ENCODE measurements around the gene AGR2.

Gene AGR2

DNA sequence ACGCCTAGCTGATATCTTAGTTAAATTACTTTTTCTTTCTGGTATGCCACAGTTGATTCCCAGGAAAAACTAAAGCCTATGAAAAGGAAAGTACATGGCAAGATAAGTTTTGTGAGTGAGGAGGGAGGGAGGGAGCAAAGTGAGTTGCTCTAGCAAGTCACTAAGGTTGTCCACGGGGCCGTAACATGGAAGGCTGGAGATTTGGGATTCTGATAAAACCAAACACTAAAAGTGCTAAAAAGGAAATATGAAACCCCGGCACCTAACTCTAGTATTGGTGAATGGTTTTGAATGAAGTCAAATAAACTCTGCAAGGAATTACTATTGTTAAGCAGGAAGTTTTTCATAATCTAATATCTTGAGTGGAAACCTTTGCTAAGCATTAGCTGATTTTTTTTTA lies 1.7 kb downstream of the AGR2 start:
- Histone ChIP-seq H3K27me3 (ENCODE audit: control insufficient read depth in 3 of 3, insufficient read depth in 3 of 3, low read depth in 1 of 3, low read length in 3 of 3) (no peaks in the 10 kb centered on the region), H3K4me1 (ENCODE audit: control insufficient read depth in 2 of 2, insufficient read depth in 1 of 2, low read depth in 1 of 2, low read length in 2 of 2) (no peaks in the 10 kb centered on the region), H2BK5ac (ENCODE audit: low read length) (no peak overlapping the region), H3K23ac (ENCODE audit: low read depth, low read length, poor library complexity) (no peak overlapping the region), H3K27ac (replicated peaks; ENCODE audit: low read length) (no peak overlapping the region), H3K14ac (ENCODE audit: low read length) (no peak overlapping the region), H3K9ac (ENCODE audit: low read depth, low read length, poor library complexity) (no peak overlapping the region), H3K36me3 (replicated peaks in 1 of 2; ENCODE audit: control insufficient read depth in 2 of 2, insufficient read depth in 2 of 2, low read length in 2 of 2) (no peaks in the 10 kb centered on the region), H2AK5ac (ENCODE audit: low read depth, low read length) (no peak overlapping the region), H3K4ac (ENCODE audit: low read length) (no peak overlapping the region), H4K8ac (ENCODE audit: low read depth, low read length) (no peak overlapping the region), H4K91ac (ENCODE audit: low read depth, low read length, poor library complexity) (no peak overlapping the region), H3K79me1 (ENCODE audit: low read depth, low read length) (no peaks in the 10 kb centered on the region), H2BK120ac (ENCODE audit: low read depth, low read length) (no peak overlapping the region), H2AFZ (ENCODE audit: low read length) (no peak overlapping the region), H3K4me3 (ENCODE audit: low read length in 2 of 2) (no peak overlapping the region), H3K18ac (ENCODE audit: low read length) (no peak overlapping the region), H2BK15ac (ENCODE audit: low read length) (no peak overlapping the region), H3K9me3 (replicated peaks in 1 of 2; ENCODE audit: control insufficient read depth in 2 of 2, insufficient read depth in 1 of 2, low read depth in 1 of 2, low read length in 2 of 2) (no peaks in the 10 kb centered on the region), H2BK12ac (ENCODE audit: low read length) (no peak overlapping the region), H3K4me2 (ENCODE audit: insufficient read depth, low read length, poor library complexity, severe bottlenecking) (no peak overlapping the region)
- no peak for DNase-seq (ENCODE audit: low spot score)
- WGBS, 2 donors (ENCODE audit: extremely low coverage in 2 of 2, insufficient read length in 2 of 2, insufficient replicate concordance in 1 of 2) = no CpG with 5 or more reads among the region's 4 CpGs

- Histone ChIP-seq H3K23ac (ENCODE audit: low read depth, low read length, poor library complexity) (no peak overlapping the region), H3K14ac (ENCODE audit: low read length) (no peak overlapping the region), H2BK15ac (ENCODE audit: low read length) (no peak overlapping the region), H2BK120ac (ENCODE audit: low read depth, low read length) (no peak overlapping the region), H3K4me1 (ENCODE audit: control insufficient read depth in 2 of 2, insufficient read depth in 1 of 2, low read depth in 1 of 2, low read length in 2 of 2) (no peaks in the 10 kb centered on the region), H2BK5ac (ENCODE audit: low read length) (no peak overlapping the region), H4K91ac (ENCODE audit: low read depth, low read length, poor library complexity) (no peak overlapping the region), H2BK12ac (ENCODE audit: low read length) (no peak overlapping the region), H3K79me1 (ENCODE audit: low read depth, low read length) (no peaks in the 10 kb centered on the region), H3K36me3 (replicated peaks in 1 of 2; ENCODE audit: control insufficient read depth in 2 of 2, insufficient read depth in 2 of 2, low read length in 2 of 2) (no peaks in the 10 kb centered on the region), H3K4me2 (ENCODE audit: insufficient read depth, low read length, poor library complexity, severe bottlenecking) (no peak overlapping the region), H2AFZ (ENCODE audit: low read length) (no peak overlapping the region), H3K27me3 (ENCODE audit: control insufficient read depth in 3 of 3, insufficient read depth in 3 of 3, low read depth in 1 of 3, low read length in 3 of 3) (no peaks in the 10 kb centered on the region), H3K9me3 (replicated peaks in 1 of 2; ENCODE audit: control insufficient read depth in 2 of 2, insufficient read depth in 1 of 2, low read depth in 1 of 2, low read length in 2 of 2) (no peaks in the 10 kb centered on the region), H3K18ac (ENCODE audit: low read length) (no peak overlapping the region), H3K4me3 (ENCODE audit: low read length in 2 of 2) (no peak overlapping the region), H2AK5ac (ENCODE audit: low read depth, low read length) (no peak overlapping the region), H3K4ac (ENCODE audit: low read length) (no peak overlapping the region), H3K27ac (replicated peaks; ENCODE audit: low read length) (no peak overlapping the region), H3K9ac (ENCODE audit: low read depth, low read length, poor library complexity) (no peak overlapping the region), H4K8ac (ENCODE audit: low read depth, low read length) (no peak overlapping the region)
- WGBS, 2 donors (ENCODE audit: extremely low coverage in 2 of 2, insufficient read length in 2 of 2, insufficient replicate concordance in 1 of 2) = no CpG with 5 or more reads among the region's 4 CpGs
- no peak for DNase-seq (ENCODE audit: low spot score)
These were observed 3.2 kb downstream of the AGR2 start for GRCh38 chr7:16801579-16801978.

- no peak overlapping the region for H2BK120ac ChIP-seq (ENCODE audit: low read depth, low read length)
- H3K36me3 ChIP-seq (replicated peaks in 1 of 2; ENCODE audit: control insufficient read depth in 2 of 2, insufficient read depth in 2 of 2, low read length in 2 of 2) = no peaks in the 10 kb centered on the region
- H3K18ac ChIP-seq (ENCODE audit: low read length) = no peak overlapping the region
- no peak overlapping the region for H3K27ac ChIP-seq (replicated peaks; ENCODE audit: low read length)
- H2AFZ ChIP-seq (ENCODE audit: low read length) = no peak overlapping the region
- no peak overlapping the region for H4K91ac ChIP-seq (ENCODE audit: low read depth, low read length, poor library complexity)
- H3K4me3 ChIP-seq (ENCODE audit: low read length in 2 of 2) = no peak overlapping the region
- no peaks in the 10 kb centered on the region for H3K27me3 ChIP-seq (ENCODE audit: control insufficient read depth in 3 of 3, insufficient read depth in 3 of 3, low read depth in 1 of 3, low read length in 3 of 3)
- no peak overlapping the region for H4K8ac ChIP-seq (ENCODE audit: low read depth, low read length)
- no peaks in the 10 kb centered on the region for H3K9me3 ChIP-seq (replicated peaks in 1 of 2; ENCODE audit: control insufficient read depth in 2 of 2, insufficient read depth in 1 of 2, low read depth in 1 of 2, low read length in 2 of 2)
- no peak overlapping the region for H3K4me2 ChIP-seq (ENCODE audit: insufficient read depth, low read length, poor library complexity, severe bottlenecking)
- H2AK5ac ChIP-seq (ENCODE audit: low read depth, low read length) = no peak overlapping the region
- no peak overlapping the region for H3K4ac ChIP-seq (ENCODE audit: low read length)
- H3K9ac ChIP-seq (ENCODE audit: low read depth, low read length, poor library complexity) = no peak overlapping the region
- no peaks in the 10 kb centered on the region for H3K79me1 ChIP-seq (ENCODE audit: low read depth, low read length)
- H3K4me1 ChIP-seq (ENCODE audit: control insufficient read depth in 2 of 2, insufficient read depth in 1 of 2, low read depth in 1 of 2, low read length in 2 of 2) = no peaks in the 10 kb centered on the region
- peak; percentile 21 for DNase-seq (ENCODE audit: low spot score)
- H2BK5ac ChIP-seq (ENCODE audit: low read length) = no peak overlapping the region
- H3K23ac ChIP-seq (ENCODE audit: low read depth, low read length, poor library complexity) = no peak overlapping the region
- no peak overlapping the region for H2BK12ac ChIP-seq (ENCODE audit: low read length)
- no peak overlapping the region for H3K14ac ChIP-seq (ENCODE audit: low read length)
- H2BK15ac ChIP-seq (ENCODE audit: low read length) = no peak overlapping the region
These were observed 3.7 kb downstream of the AGR2 start for GRCh38 chr7:16801111-16801542.

DNA sequence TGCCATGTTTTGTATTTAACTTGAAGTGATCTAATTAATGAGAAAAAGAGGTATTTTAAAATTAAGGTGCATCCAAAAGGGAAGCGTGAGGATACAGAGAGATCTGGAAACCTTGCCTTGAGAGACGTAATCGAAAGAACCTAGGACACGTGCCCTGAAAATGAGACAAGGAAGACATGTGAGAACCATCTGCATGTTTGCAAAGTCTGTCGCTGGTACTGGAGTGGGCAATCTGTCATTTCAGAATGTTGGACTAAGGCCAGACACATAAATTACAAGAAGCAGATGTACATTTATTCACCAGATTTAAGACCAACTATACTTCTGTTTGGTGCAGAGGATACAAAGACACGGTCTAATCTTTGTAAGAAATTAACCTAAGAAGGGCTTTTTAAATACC lies 9.2 kb downstream of the AGR2 start:
- Histone ChIP-seq H3K4me1 (ENCODE audit: control insufficient read depth in 2 of 2, insufficient read depth in 1 of 2, low read depth in 1 of 2, low read length in 2 of 2) (no peaks in the 10 kb centered on the region), H2BK120ac (ENCODE audit: low read depth, low read length) (no peak overlapping the region), H4K8ac (ENCODE audit: low read depth, low read length) (no peak overlapping the region), H4K91ac (ENCODE audit: low read depth, low read length, poor library complexity) (no peak overlapping the region), H2BK15ac (ENCODE audit: low read length) (no peak overlapping the region), H3K27me3 (ENCODE audit: control insufficient read depth in 3 of 3, insufficient read depth in 3 of 3, low read depth in 1 of 3, low read length in 3 of 3) (no peaks in the 10 kb centered on the region), H3K18ac (ENCODE audit: low read length) (no peak overlapping the region), H2AFZ (ENCODE audit: low read length) (no peak overlapping the region), H3K4me2 (ENCODE audit: insufficient read depth, low read length, poor library complexity, severe bottlenecking) (no peak overlapping the region), H3K79me1 (ENCODE audit: low read depth, low read length) (no peaks in the 10 kb centered on the region), H3K27ac (replicated peaks; ENCODE audit: low read length) (no peak overlapping the region), H2BK5ac (ENCODE audit: low read length) (no peak overlapping the region), H3K4ac (ENCODE audit: low read length) (no peak overlapping the region), H2AK5ac (ENCODE audit: low read depth, low read length) (no peak overlapping the region), H3K36me3 (replicated peaks in 1 of 2; ENCODE audit: control insufficient read depth in 2 of 2, insufficient read depth in 2 of 2, low read length in 2 of 2) (no peaks in the 10 kb centered on the region), H3K9ac (ENCODE audit: low read depth, low read length, poor library complexity) (no peak overlapping the region), H3K14ac (ENCODE audit: low read length) (no peak overlapping the region), H3K23ac (ENCODE audit: low read depth, low read length, poor library complexity) (no peak overlapping the region), H2BK12ac (ENCODE audit: low read length) (no peak overlapping the region), H3K4me3 (ENCODE audit: low read length in 2 of 2) (no peak overlapping the region), H3K9me3 (replicated peaks in 1 of 2; ENCODE audit: control insufficient read depth in 2 of 2, insufficient read depth in 1 of 2, low read depth in 1 of 2, low read length in 2 of 2) (no peaks in the 10 kb centered on the region)
- no CpG with 5 or more reads among the region's 6 CpGs for WGBS, 2 donors (ENCODE audit: extremely low coverage in 2 of 2, insufficient read length in 2 of 2, insufficient replicate concordance in 1 of 2)
- no peak for DNase-seq (ENCODE audit: low spot score)

Data from neuronal stem cell (in vitro differentiated cells).